ENCODE data around the gene ELL.
A peak's percentile ranks its signal among the peaks of the same experiment; 100 is the strongest.
"Not testable (repeated sequence)": the region's sequence is repeated elsewhere in the genome, so short reads cannot be mapped to it uniquely, and the experiment has no call there.

ELL gene

GRCh38 chr19:18529782-18530181 lies 7.9 kb upstream of the ELL start:
- no peak overlapping the region for H3K27ac ChIP-seq
- TF ChIP-seq, protein P1, sequence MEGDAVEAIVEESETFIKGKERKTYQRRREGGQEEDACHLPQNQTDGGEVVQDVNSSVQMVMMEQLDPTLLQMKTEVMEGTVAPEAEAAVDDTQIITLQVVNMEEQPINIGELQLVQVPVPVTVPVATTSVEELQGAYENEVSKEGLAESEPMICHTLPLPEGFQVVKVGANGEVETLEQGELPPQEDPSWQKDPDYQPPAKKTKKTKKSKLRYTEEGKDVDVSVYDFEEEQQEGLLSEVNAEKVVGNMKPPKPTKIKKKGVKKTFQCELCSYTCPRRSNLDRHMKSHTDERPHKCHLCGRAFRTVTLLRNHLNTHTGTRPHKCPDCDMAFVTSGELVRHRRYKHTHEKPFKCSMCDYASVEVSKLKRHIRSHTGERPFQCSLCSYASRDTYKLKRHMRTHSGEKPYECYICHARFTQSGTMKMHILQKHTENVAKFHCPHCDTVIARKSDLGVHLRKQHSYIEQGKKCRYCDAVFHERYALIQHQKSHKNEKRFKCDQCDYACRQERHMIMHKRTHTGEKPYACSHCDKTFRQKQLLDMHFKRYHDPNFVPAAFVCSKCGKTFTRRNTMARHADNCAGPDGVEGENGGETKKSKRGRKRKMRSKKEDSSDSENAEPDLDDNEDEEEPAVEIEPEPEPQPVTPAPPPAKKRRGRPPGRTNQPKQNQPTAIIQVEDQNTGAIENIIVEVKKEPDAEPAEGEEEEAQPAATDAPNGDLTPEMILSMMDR (conservative IDR thresholded peaks at IDR 0.05; ENCODE audit: low read depth, low read length), result no peak

DNA sequence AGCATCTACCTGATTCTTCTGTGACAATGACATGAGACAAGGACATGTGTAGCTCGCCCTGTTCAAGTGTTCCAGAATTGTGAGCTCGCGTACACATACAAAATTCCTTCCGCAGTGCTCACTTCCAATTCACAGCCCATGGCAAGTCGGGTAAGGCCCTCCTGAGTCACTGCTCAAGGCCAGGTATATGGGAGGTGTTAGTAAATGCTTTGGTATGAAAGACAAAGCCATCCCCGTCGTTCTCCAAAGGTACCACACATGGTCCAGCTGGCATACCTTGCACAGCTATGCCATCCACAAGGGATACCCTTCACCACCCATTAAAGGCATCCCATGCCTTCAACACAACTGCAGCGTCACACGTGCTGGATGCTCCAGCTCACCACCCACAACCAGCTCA lies 4.4 kb upstream of the ELL start:
- Histone ChIP-seq H2AFZ (ENCODE audit: low read depth) (no peak overlapping the region), H3K4me1 (ENCODE audit: low read depth, poor library complexity, severe bottlenecking) (peaks cover 5% of the 10 kb centered on the region), H3K27me3 (ENCODE audit: insufficient read depth, low read depth) (no peaks in the 10 kb centered on the region), H3K4me2 (no peak overlapping the region), H3K36me3 (ENCODE audit: insufficient read depth) (no peaks in the 10 kb centered on the region), H3K79me2 (ENCODE audit: insufficient read depth, low read depth) (peaks cover 4% of the 10 kb centered on the region), H3K27ac (no peak overlapping the region), H3K4me3 (IDR thresholded peaks at IDR 0.05; ENCODE audit: insufficient read depth, low read depth, low read length) (no peak overlapping the region), H3K9ac (no peak overlapping the region), H4K20me1 (ENCODE audit: insufficient read depth) (no peaks in the 10 kb centered on the region)
- TF ChIP-seq, protein P1 (conservative IDR thresholded peaks at IDR 0.05; ENCODE audit: low read depth, low read length), result no peak

More at GRCh38 chr19:18529782-18530181, 7.9 kb upstream of the ELL start:
- Histone ChIP-seq H4K20me1 (ENCODE audit: insufficient read depth) (no peaks in the 10 kb centered on the region), H3K4me2 (no peak overlapping the region), H3K36me3 (ENCODE audit: insufficient read depth) (no peaks in the 10 kb centered on the region), H3K79me2 (ENCODE audit: insufficient read depth, low read depth) (no peaks in the 10 kb centered on the region), H3K9ac (no peak overlapping the region), H3K27me3 (ENCODE audit: insufficient read depth, low read depth) (no peaks in the 10 kb centered on the region), H3K4me3 (IDR thresholded peaks at IDR 0.05; ENCODE audit: insufficient read depth, low read depth, low read length) (no peak overlapping the region), H2AFZ (ENCODE audit: low read depth) (no peak overlapping the region), H3K4me1 (ENCODE audit: low read depth, poor library complexity, severe bottlenecking) (no peaks in the 10 kb centered on the region)

DNA sequence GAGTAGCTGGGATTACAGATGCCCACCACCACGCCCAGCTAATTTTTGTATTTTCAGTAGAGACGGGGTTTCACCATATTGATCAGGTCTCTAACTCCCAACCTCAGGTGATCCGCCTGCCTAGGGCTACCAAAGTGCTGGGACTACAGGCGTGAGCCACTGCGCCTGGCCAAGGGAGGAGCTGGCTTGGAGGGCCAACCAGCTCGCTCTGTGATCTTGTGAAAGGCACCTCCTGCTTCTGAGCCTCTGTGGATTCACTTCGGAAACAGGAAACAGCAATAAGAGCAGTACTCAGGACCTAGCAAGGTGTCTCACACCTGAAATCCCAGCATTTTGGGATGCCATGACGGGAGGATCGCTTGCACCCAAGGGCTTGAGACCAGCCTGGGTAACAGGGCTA lies 2.0 kb upstream of the ELL start:
- Histone ChIP-seq H3K9ac (no peak overlapping the region), H3K4me1 (ENCODE audit: low read depth, poor library complexity, severe bottlenecking) (peaks cover 16% of the 10 kb centered on the region), H2AFZ (ENCODE audit: low read depth) (no peak overlapping the region), H3K36me3 (ENCODE audit: insufficient read depth) (no peaks in the 10 kb centered on the region), H3K27ac (no peak overlapping the region), H4K20me1 (ENCODE audit: insufficient read depth) (peaks cover 6% of the 10 kb centered on the region; the same call in 1 of the 2 replicates), H3K27me3 (ENCODE audit: insufficient read depth, low read depth) (no peaks in the 10 kb centered on the region), H3K79me2 (ENCODE audit: insufficient read depth, low read depth) (peaks cover 26% of the 10 kb centered on the region), H3K4me2 (no peak overlapping the region), H3K4me3 (IDR thresholded peaks at IDR 0.05; ENCODE audit: insufficient read depth, low read depth, low read length) (no peak overlapping the region)
- TF ChIP-seq, protein P1 (conservative IDR thresholded peaks at IDR 0.05; ENCODE audit: low read depth, low read length), result no peak

DNA sequence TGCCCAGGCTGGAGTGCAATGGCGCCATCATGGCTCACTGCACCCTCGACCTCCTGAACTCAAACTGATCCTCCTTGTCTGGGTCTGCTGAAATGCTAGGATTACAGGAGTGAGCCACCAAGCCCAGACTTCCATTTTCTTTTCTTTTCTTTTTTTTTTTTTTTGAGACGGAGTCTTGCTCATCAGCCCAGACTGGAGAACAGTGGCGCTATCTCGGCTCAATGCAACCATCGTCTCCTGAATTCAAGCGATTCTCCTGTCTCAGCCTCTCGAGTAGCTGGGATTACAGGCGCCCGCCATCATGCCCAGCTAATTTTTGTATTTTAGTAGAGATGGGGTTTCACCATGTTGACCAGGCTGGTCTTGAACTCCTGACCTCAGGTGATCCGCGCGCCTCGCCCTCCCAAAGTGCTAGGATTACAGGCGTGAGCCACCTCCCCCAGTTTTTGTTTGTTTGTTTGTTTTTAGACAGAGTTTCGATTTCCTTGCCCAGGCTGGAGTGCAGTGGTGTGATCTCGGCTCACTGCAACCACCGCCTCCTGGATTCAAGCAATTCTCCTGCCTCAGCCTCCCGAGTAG lies 1.1 kb upstream of the ELL start:
- H3K27me3 ChIP-seq (ENCODE audit: insufficient read depth, low read depth); H3K36me3 ChIP-seq (ENCODE audit: insufficient read depth); H3K4me3 ChIP-seq (IDR thresholded peaks at IDR 0.05; ENCODE audit: insufficient read depth, low read depth, low read length); H3K27ac ChIP-seq; H4K20me1 ChIP-seq (ENCODE audit: insufficient read depth): not testable (repeated sequence)
- Histone ChIP-seq H3K79me2 (ENCODE audit: insufficient read depth, low read depth) (peaks cover 35% of the 10 kb centered on the region), H3K4me1 (ENCODE audit: low read depth, poor library complexity, severe bottlenecking) (peaks cover 25% of the 10 kb centered on the region), H2AFZ (ENCODE audit: low read depth) (peak overlapping the region; percentile 65), H3K4me2 (peak overlapping the region; percentile 80; the same call in 1 of the 2 replicates), H3K9ac (0 out of 2 replicates have a peak overlapping the region, but pooled peaks have one; percentile 7)

DNA sequence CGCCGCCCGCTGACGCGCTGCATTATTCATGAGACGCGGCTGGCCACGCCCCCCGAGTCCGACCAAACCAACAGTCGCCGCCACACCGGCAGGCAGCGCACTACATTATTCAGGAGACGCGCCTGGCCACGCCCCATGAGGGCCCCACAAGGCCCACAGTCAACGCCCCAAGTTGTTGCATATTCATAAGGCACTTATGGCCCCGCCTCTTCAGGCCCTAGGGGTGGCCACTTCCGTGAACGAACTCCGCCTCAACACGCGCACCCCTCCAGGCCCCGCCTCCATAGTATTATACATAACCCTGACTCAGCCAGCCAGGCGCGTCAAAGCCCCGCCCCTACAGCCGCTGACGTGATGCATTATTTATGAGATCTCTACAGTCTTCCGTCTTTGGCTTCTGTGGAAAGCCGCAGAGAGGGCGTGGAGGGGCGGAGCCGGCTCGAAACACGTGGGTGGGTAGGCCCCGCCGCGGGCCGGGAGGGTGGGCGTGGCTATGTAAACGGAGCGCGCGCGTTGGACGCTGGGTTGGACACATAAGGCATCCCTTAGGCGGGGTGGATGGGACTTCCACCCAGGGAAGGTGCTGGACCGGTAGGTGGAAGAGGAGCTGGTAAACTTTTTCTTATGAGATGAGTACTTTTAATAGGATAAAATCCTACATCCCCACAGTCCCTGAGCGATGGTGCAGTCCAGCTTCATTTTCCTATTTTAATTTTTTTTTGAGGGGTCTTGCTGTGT lies 423 bp upstream of the ELL start:
- TF ChIP-seq, protein P1 (conservative IDR thresholded peaks at IDR 0.05; ENCODE audit: low read depth, low read length), result no peak
- Histone ChIP-seq H4K20me1 (ENCODE audit: insufficient read depth) (peaks cover 11% of the 10 kb centered on the region; the same call in 1 of the 2 replicates), H3K27ac (peak overlapping the region; percentile 82; the same call in 1 of the 2 replicates), H3K4me1 (ENCODE audit: low read depth, poor library complexity, severe bottlenecking) (peaks cover 32% of the 10 kb centered on the region), H3K4me2 (peak overlapping the region; percentile 80; the same call in 1 of the 2 replicates), H2AFZ (ENCODE audit: low read depth) (peak overlapping the region; percentile 65), H3K4me3 (IDR thresholded peaks at IDR 0.05; ENCODE audit: insufficient read depth, low read depth, low read length) (peak overlapping the region; percentile 34), H3K9ac (peak overlapping the region; percentile 90; the same call in 1 of the 2 replicates), H3K79me2 (ENCODE audit: insufficient read depth, low read depth) (peaks cover 42% of the 10 kb centered on the region), H3K36me3 (ENCODE audit: insufficient read depth) (no peaks in the 10 kb centered on the region), H3K27me3 (ENCODE audit: insufficient read depth, low read depth) (no peaks in the 10 kb centered on the region)
